Neural progenitor cell (in vitro differentiated cells): ENCODE data around the gene KLHL6.

Experiments used
- EZH2 ChIP-seq: fragments of 200-600 bp; sonication (generic); IDR thresholded peaks from 2 replicates; pipeline ENCODE4 v1.6.1; 2017; ENCODE audit warnings: antibody characterized with exemption, mild to moderate bottlenecking, moderate library complexity
- TF ChIP-seq, protein P1 (sequence below): fragments of 200-600 bp; sonication (generic); IDR thresholded peaks from 2 replicates; pipeline ENCODE4 v1.5.1; 2017; ENCODE audit warnings: antibody characterized with exemption, mild to moderate bottlenecking

DNA sequence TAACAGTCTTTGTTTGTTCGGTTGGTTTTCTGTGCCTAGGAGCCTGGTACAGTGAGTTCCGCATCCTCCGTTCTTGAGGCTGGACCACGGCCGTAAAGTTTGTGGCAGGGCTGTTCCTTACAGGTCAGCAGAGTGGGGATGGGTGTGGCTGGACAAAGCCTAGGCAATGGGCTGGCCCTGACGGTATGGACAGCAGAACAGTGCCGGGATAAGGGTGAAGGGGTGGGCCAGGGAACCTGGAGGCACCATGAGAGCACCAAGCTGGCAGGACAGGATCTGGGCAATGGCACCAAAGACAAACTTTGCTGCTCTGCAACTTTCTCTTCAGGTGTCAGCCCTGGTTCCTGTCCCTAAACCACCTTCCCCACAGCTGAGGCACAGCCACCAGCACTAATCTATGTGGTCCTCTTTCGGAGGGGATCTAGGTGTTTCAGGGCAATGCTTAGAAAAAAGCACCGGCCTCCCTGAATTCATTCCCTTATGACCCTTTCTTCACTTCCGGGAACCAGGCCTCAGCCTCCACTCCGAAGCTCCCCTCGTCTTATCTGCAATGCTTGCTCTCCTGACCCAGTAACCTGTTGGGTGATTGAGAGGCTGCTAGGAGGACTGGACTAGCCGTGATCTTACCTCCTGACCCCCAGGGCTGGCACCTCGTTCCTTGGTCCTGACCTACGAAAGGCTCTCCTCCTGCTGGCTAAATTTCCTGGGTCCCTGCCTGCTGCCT, 54.4 kb downstream of the KLHL6 start:
- TF ChIP-seq, protein P1, sequence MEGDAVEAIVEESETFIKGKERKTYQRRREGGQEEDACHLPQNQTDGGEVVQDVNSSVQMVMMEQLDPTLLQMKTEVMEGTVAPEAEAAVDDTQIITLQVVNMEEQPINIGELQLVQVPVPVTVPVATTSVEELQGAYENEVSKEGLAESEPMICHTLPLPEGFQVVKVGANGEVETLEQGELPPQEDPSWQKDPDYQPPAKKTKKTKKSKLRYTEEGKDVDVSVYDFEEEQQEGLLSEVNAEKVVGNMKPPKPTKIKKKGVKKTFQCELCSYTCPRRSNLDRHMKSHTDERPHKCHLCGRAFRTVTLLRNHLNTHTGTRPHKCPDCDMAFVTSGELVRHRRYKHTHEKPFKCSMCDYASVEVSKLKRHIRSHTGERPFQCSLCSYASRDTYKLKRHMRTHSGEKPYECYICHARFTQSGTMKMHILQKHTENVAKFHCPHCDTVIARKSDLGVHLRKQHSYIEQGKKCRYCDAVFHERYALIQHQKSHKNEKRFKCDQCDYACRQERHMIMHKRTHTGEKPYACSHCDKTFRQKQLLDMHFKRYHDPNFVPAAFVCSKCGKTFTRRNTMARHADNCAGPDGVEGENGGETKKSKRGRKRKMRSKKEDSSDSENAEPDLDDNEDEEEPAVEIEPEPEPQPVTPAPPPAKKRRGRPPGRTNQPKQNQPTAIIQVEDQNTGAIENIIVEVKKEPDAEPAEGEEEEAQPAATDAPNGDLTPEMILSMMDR = no peak
- TF ChIP-seq EZH2 = no peak
